GM18507 (cell line): ENCODE results near the gene BTBD9.
A peak's percentile ranks its signal among the peaks of the same experiment; 100 is the strongest.
"Not testable (repeated sequence)": the region's sequence is repeated elsewhere in the genome, so short reads cannot be mapped to it uniquely, and the experiment has no call there.

Experiments
- DNase-seq: peaks from one replicate; pipeline ENCODE4 v3.0.0; 2011; ENCODE audit warnings: low read depth; ENCODE audit not compliant: insufficient read length; ENCODE audit errors: extremely low spot score
- FAIRE-seq: peaks from 2 replicates; lab custom pipeline; 2011; peaks lifted over from hg19 to GRCh38; lab: Jason Lieb, UNC

The BTBD9 gene

DNA sequence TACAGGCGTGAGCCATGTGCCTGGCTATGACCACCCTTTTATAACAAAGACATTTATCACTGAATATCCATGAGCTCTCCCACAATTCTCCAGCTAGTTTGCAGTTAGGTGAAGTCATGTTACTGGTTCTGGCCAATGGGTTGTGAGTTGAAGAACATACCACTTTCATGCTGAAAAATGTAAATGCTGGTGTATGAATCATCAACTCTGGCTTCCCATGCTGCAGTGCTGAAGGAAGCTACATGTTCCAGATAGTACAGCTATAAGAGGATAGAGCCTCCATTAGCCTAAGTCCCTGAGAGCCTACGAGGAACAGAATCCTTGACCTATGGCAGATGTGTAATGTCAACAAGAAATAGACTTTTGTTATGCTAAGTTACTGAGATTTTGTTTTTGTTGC, 180.4 kb downstream of the BTBD9 start:
- no peak for DNase-seq
- no peak for FAIRE-seq

- FAIRE-seq (no peak), DNase-seq (no peak)
Observed at GRCh38 chr6:38453861-38454260, 185.9 kb downstream of the BTBD9 start.

GRCh38 chr6:38452816-38453660, 186.7 kb downstream of the BTBD9 start:
- DNase-seq (no peak), FAIRE-seq (no peak)

DNA sequence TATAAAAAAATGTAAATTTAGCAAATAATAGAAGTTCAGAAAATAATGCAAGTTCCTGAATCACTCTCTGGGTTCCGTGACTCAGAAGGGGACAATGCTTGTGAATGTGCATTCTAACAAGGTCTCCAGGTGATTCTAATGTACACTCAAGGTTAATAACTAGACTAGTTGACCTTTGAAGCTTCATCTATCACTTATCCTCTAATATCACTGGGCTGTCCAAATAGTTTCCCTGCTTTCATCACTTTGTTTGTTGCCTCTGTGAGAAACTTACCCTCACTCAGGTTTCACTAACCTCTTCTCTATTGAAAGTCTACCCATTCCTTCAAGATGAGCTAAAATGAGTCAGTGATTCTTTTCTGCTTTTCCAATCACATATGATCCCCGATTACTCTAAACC, 189.0 kb downstream of the BTBD9 start:
- DNase-seq (no peak), FAIRE-seq (no peak)

- FAIRE-seq (peak; percentile 18), DNase-seq (no peak)
Observed at GRCh38 chr6:38445925-38446324, 193.8 kb downstream of the BTBD9 start.

DNA sequence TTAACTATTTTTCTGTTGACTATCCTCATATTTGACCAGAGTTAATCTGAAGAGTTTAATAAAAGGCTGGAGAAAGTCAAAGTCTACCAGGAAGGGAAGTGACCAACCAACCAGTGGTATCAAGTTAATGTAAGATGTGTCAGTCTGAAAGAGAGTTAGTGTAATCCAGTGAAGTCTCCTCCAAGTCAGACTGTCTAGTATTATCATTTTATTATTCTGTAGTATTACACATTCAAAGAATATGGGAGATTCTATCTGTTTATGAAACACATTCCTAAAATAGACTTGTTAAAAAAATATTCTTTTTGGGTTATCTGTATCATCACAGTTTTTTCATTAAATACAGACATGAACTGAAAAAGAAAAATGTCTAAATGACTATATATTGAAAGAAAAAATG, 194.4 kb downstream of the BTBD9 start:
- no peak for FAIRE-seq
- no peak for DNase-seq

DNA sequence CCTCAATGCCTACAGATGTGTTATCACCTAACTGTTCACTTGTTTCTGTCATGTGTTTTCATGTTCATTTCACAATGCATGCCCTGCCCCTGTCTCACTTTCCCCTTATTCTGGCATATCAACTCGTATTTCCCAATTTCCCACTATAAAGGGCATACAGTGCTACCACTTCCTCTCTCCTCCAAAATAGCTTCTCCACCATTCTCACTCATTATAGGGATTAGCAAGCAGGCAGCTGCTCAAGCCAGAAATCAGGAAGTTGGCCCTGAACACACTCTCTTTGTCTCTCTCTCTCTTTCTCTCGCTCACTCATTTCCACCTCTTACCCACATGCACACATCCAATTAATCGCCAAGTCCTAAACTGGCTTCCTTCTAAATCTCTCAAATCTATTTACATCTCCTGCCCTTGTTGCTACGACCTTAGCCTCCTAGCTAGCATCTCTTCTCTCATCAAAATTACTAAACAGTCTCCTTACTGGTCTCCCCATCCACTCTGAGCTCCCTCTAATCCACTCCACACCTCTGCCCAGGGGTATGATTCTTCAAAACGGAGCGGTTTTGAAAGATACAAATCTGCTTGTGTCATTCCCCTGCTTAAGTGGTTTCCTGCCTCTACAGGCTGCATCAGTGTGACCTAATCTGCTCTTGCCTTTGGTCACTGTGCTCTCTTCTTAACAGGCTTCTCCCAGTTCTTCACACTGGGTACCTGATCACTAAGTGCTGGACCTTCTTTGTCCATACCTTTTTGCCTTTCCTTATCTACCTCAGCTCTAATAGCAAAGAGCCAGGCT, 196.2 kb downstream of the BTBD9 start:
- FAIRE-seq (peak; percentile 44), DNase-seq (no peak)

DNA sequence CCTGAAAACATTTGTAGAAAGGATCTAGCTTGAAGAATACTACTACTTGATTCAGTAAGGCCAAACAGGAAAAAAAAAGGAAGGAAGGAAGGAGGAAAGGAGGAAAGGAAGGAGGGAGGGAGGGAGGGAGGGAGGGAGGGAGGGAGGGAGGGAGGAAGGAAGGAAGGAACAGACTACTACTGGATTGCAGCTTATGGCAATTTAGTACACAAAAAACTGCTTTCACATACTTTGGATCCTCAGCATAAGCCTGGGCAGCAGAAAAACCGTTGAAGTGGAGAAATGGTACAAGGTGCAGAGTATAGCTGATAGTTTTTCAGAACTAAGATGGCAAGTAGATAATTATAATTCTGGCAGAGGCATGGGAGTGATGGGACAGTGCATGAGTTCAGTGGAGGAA, 201.6 kb downstream of the BTBD9 start:
- no peak for DNase-seq
- no peak for FAIRE-seq

- no peak for FAIRE-seq
- no peak for DNase-seq
Observed at GRCh38 chr6:38436726-38437465, 202.8 kb downstream of the BTBD9 start.

DNA sequence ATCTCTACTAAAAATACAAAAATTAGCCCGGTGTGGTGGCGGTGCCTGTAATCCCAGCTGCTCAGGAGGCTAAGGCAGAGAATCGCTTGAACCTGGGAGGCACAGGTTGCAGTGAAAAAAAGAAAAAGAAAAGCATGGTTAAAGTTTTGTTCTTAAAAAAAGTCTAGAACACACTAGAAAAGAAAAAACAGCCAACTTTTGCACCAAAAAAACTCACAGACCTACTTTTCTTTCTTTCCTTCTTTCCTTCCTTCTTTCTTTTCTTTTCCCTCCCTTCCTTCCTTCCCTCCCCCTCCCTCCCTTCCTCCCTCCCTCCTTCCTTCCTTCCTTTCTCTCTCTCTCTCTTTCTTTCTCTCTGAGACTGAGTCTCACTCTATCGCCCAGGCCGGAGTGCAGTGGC, 204.4 kb downstream of the BTBD9 start:
- DNase-seq (no peak), FAIRE-seq (no peak)

GRCh38 chr6:38434051-38434450, 205.7 kb downstream of the BTBD9 start:
- FAIRE-seq (no peak), DNase-seq (no peak)

GRCh38 chr6:38432479-38432878, 207.2 kb downstream of the BTBD9 start:
- peak; percentile 36 for FAIRE-seq

DNA sequence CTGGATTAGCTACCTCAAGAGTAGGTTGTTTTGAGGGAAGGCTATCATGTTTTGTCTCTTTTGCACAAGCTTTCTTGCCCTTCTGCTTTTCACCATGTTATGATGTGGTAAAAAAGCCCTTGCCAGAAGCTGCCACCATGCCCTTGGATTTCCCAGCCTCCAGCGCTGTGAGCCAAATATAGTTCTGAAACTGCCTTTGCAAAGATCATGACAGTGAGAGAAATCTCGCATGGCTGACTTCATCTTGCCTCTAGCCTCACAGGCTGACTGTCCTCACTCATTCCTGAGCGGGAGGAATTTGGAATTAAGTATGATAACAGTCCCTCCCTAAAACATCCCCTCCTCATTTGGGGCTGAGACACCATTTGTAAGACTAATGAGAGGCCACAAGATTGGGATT, 207.7 kb downstream of the BTBD9 start:
- DNase-seq = no peak
- FAIRE-seq = no peak

More at GRCh38 chr6:38432479-38432878, 207.2 kb downstream of the BTBD9 start:
- DNase-seq = no peak

- FAIRE-seq = no peak
- DNase-seq = no peak
Observed at GRCh38 chr6:38429546-38429945, 210.2 kb downstream of the BTBD9 start.

DNA sequence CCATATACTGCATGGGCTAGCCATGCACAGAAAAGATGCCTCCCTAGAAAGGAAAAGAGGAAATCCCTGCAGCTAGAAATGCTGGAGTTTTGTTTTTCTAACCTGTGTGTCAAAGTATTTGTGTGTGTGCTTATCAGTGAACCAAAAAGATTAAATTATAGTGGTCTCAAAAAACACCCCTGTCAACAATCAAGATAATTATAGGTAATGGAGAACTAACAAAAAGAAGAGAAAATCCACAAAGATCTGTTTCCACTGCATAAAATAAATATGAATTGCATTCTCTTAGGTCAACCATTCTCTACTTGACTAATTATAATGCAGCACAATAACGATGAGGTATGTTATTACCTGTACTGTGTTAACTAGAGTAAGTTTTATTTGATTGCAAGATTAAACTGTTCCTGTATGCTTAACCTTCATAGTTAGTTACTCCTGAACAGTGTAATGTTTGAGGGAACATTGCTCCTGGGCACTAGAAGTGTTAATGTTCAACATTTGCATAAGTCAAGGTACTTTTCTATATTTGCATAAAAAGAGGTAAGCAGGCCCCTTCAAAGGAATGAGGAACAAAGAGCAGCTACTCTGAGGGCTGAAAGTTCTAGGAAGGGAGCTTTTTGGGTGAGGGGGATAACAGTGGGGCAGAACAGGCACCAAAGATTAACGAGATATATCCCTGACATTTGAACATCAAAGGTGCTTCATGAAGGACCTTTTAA, 212.1 kb downstream of the BTBD9 start:
- DNase-seq = peak; percentile 22
- peak; percentile 68 for FAIRE-seq

DNA sequence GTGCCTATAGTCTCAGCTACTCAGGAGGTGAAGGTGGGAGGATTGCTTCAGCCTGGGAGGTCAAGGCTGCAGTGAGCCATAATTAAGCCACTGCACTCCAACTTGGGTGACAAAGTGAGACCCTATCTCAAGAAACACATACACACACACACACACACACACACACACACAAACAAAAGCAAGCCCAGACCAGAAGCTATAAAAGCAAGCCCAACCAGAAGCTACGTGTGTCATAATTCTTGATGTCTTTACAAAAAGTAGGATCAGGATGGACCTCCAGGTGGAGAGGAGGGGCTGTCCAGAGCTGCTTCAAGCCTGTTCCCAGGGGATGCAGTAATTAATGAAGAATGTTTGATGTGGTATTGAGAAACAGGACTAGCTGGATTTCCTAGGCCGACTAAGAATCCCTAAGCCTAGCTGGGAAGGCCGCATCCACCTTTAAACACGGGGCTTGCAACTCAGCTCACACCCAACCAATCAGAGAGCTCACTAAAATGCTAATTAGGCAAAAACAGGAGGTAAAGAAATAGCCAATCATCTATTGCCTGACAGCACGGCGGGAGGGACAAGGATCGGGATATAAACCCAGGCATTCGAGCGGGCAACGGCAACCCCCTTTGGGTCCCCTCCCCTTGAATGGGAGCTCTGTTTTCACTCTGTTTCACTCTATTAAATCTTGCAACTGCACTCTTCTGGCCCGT, 213.8 kb downstream of the BTBD9 start:
- FAIRE-seq, DNase-seq: not testable (repeated sequence)

- no peak for FAIRE-seq
Observed at GRCh38 chr6:38423746-38424145, 216.0 kb downstream of the BTBD9 start.

GRCh38 chr6:38420207-38420606, 219.5 kb downstream of the BTBD9 start:
- FAIRE-seq = no peak
- no peak for DNase-seq

More at GRCh38 chr6:38423746-38424145, 216.0 kb downstream of the BTBD9 start:
- DNase-seq = no peak

- FAIRE-seq (no peak), DNase-seq (no peak)
Observed at GRCh38 chr6:38417521-38417920, 222.2 kb downstream of the BTBD9 start.
